Upper lobe of right lung (tissue), 1 donor: ENCODE measurements around the gene PDP2. TPM values are rescaled to one million over a fixed set of nuclear protein-coding genes. Genes with fewer than 3 reads are reported as not detected.

Experiments used
- ATAC-seq: fragments of 200-7000 bp; cut with Tn5 transposase; one replicate; pipeline ENCODE4 v1.9.1; 2020; ENCODE audit warnings: mild to moderate bottlenecking, moderate library complexity
- DNase-seq: peaks from one replicate; pipeline ENCODE4 v3.0.0-alpha.2; 2020
- H3K27ac ChIP-seq: fragments of 200-600 bp; one replicate; pipeline ENCODE4 v1.8.0; 2022
- H3K27me3 ChIP-seq: fragments of 200-600 bp; one replicate; pipeline ENCODE4 v1.8.0; 2022; ENCODE audit warnings: mild to moderate bottlenecking
- H3K36me3 ChIP-seq: fragments of 200-600 bp; one replicate; pipeline ENCODE4 v1.8.0; 2022
- H3K4me1 ChIP-seq: fragments of 200-600 bp; one replicate; pipeline ENCODE4 v1.8.0; 2022
- H3K4me3 ChIP-seq: fragments of 200-600 bp; one replicate; pipeline ENCODE4 v1.8.0; 2022; ENCODE audit warnings: mild to moderate bottlenecking
- H3K9me3 ChIP-seq: fragments of 200-600 bp; one replicate; pipeline ENCODE4 v1.8.0; 2022
- intact Hi-C: fragments of 100-400 bp; cut with DNase I; formaldehyde crosslinking; loops from one replicate; pipeline ENCODE4 v1.11.0; 2022
- total RNA-seq: library from RNA; stranded (reverse); fragmentation: NEBNext Ultra II Directional; extraction: Animal tissue kit (Norgen Biotek cat#: 25700); gene quantifications from one replicate; pipeline ENCODE4 v1.2.1, GENCODE V29; 2021
- TF ChIP-seq, protein P1 (sequence below): fragments of 200-600 bp; IDR thresholded peaks from one replicate; pipeline ENCODE4 v1.8.0; 2022; ENCODE audit warnings: antibody characterized with exemption
- donor health status: DM: no; HTN: yes; CAD: no; lungs with severe emphysema.

Gene PDP2
- total RNA-seq, 1 donor from 2014 or later: 22.4 TPM

DNA sequence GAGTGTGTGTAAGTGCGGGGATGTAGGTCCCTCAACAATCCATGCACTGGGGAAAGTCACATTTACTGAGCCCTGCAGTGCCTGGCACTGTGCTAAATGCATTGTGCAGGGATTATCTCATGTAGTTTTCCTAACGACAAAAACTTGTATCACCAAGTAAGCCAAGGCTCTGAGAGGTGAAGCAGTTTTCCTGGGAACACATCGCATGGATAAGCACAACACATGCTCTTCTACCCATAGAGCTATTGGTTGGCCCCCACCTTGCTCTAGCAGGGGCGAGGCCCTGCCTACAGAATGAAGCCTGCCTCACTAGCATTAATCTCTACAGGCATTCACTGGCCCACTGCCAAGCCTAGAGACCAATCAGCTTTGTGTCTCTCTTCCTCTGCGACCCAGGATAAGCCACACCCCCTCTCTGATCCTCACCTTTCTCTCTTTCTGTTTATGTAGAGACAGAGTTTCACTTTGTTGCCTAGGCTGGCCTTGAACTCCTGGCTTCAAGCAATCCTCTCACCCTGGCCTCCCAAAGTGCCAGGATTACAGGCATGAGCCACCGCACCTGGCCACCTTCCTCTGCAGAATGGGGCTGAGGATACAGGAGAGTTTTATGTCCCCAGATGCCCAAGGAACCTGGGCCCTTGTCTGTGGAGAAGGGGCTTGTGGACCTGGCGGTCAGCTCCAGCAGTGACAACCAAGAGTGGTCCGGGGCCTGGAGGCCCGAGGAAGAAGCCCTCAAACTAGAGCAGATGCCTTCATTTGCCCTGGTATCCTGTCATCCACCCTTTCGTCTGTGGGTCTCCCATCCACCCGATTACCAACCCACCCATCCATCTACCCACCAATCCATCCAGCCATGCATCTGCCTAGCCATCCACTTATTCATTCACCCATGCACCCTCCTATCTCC lies 25.6 kb downstream of the PDP2 start:
- DNase-seq: no peak
- peak overlapping the region; percentile 61 for H3K27ac ChIP-seq
- TF ChIP-seq, protein P1, sequence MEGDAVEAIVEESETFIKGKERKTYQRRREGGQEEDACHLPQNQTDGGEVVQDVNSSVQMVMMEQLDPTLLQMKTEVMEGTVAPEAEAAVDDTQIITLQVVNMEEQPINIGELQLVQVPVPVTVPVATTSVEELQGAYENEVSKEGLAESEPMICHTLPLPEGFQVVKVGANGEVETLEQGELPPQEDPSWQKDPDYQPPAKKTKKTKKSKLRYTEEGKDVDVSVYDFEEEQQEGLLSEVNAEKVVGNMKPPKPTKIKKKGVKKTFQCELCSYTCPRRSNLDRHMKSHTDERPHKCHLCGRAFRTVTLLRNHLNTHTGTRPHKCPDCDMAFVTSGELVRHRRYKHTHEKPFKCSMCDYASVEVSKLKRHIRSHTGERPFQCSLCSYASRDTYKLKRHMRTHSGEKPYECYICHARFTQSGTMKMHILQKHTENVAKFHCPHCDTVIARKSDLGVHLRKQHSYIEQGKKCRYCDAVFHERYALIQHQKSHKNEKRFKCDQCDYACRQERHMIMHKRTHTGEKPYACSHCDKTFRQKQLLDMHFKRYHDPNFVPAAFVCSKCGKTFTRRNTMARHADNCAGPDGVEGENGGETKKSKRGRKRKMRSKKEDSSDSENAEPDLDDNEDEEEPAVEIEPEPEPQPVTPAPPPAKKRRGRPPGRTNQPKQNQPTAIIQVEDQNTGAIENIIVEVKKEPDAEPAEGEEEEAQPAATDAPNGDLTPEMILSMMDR: no peak

DNA sequence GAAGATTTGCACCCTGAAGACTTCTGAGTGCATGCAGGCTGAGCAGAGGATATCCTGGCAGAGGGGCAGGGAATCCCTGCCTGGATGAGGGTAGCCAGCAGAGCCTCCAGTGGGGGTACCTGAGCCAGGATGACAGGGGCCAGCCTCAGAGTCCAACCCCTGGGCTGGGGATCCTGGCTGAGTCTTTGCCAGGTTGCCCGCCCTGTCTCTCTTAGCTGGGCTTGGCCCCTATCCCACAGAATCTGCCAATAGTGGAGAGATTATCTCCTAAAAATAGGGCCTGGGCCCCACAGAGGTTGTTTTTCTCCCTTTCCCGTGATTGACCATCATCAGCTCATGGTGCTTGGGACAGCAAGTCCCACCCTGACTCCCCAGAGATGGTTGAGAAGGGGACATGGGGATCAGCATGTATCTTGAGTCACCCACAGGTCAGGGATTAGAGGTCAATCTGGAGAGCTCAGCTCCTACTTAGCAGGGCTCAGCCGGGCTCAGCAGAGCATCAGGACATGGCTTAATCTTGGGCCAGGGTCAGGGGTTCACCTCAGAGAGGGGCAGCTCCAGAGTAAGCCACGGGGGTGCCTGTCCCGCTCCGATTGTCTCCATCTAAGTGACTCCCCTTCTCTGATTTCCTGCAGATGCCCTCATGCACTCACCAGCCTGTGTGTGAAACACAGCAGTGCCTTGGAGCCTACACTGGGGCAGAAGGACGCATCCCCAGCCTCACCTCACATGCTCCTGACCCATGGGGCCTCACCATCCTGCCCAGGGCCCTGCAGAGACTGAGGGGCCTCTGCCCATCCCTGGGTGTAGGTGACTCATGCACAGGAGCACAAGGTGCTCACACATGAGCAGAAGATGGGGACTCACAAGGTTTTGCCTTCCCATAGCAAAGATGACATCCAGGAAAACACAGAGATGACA lies 26.9 kb downstream of the PDP2 start:
- TF ChIP-seq, protein P1: no peak
- Histone ChIP-seq H3K4me1 (peaks cover 13% of the 10 kb centered on the region), H3K27ac (no peak overlapping the region), H3K36me3 (no peaks in the 10 kb centered on the region), H3K9me3 (no peaks in the 10 kb centered on the region), H3K4me3 (no peak overlapping the region), H3K27me3 (no peaks in the 10 kb centered on the region)
- ATAC-seq: no peak
- no peak for DNase-seq
- intact Hi-C loops: no loop called here

More for the DNA sequence above, 25.6 kb downstream of the PDP2 start:
- intact Hi-C loops: no loop called here
- no peaks in the 10 kb centered on the region for H3K36me3 ChIP-seq
- no peaks in the 10 kb centered on the region for H3K9me3 ChIP-seq
- no peak for ATAC-seq
- no peaks in the 10 kb centered on the region for H3K27me3 ChIP-seq
- H3K4me3 ChIP-seq: no peak overlapping the region
- peaks cover 14% of the 10 kb centered on the region for H3K4me1 ChIP-seq

DNA sequence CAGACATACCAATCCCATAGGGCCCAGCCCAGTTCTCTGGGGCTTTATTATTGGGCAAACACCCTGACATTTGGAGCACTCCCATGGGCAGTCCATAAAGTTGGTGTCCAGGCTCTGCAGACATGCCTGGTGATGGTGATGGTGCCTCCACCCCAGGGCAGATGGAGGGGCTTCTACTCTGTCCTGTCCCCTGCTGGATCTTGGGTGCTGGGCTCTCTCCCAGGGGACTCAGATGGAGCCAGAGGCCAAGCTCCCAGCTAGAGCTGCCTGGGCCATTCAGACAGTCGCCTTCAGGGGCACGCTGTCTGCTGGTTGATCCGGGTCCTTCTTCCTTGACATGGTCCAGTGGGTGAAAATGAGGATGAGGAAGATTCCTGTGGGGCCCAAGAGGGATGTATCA lies 27.8 kb downstream of the PDP2 start:
- TF ChIP-seq, protein P1: no peak
- no peak overlapping the region for H3K27ac ChIP-seq
- intact Hi-C loops: no loop called here
- no peak for ATAC-seq
- no peaks in the 10 kb centered on the region for H3K9me3 ChIP-seq
- no peaks in the 10 kb centered on the region for H3K27me3 ChIP-seq
- H3K36me3 ChIP-seq: no peaks in the 10 kb centered on the region
- peaks cover 13% of the 10 kb centered on the region for H3K4me1 ChIP-seq
- no peak overlapping the region for H3K4me3 ChIP-seq
- DNase-seq: no peak

DNA sequence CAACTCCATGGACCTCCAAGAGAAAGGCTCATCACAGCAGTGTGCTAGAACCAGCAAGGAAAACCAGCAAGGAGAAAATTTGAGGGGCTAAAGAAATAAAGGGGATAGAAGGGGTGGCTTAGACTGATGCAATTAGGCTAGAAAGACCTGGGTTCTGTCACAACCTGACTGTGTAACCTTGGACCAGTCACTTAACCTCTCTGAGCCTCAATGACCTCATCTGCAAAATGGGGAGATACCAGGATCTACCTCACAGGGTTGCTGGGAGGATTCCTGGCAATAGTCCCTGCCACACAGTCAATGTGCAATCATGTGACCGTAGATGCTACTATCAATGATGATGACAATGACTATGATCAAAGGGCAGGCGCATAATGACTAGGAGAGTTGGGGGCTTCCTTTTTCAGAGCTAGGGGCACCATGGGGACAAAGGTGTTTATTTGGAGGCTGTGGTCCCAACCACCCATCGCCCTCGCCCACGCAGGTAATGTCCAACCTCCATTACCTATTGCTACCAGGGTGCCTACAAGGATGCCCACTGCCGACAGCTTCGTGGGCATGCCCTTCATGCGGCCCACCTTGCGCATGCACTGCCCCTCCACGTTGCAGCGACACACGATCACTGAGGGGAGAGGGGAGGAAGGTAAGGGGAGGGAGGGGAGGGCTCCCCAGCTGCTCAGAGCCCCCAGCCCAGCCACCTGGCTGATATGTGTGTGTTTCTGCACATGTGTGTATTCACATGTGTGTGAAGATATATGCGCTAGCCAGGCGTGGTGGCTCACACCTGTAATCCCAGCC lies 28.6 kb downstream of the PDP2 start:
- no peak for ATAC-seq
- TF ChIP-seq, protein P1: no peak
- peaks cover 10% of the 10 kb centered on the region for H3K4me1 ChIP-seq
- no peak overlapping the region for H3K27ac ChIP-seq
- H3K9me3 ChIP-seq: no peaks in the 10 kb centered on the region
- intact Hi-C loops: no loop called here
- no peak for DNase-seq
- H3K27me3 ChIP-seq: no peaks in the 10 kb centered on the region
- no peak overlapping the region for H3K4me3 ChIP-seq
- H3K36me3 ChIP-seq: no peaks in the 10 kb centered on the region

DNA sequence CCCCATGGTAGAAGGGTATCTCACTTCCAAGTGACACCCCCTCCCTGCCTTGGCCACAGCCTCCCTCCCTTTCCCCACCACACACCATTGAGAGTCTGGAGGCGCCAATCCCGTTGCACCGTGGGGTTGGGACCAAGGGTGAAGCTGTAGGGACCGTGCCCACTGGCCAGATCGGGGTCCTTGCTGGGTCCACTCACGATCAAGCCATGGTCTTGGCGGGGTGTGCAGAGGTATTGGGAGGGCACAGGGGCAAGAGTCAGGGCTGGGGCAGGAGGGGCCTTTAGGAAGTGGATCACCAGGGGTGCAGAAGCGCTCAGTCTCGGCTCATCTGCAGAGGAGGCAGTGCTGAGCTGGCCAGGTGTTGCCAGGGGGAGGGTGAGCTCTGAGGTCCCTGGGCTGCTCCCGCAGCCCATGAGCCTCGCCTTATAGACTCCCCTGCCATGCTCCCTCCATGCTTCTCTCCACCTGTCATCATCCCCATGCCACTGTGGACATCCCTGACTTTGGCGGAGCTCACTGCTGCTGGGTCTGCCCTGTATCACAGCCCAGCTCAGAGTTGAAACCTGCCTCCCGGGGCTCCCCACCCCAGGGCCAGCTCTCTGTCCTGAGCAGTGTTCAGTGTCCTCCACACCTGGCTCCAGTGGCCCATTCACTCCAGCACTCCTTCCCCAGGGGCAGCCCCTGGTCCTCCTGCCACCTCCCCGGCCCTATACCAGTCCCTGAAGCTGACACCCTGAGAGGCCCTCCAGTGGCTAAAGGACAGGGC lies 30.0 kb downstream of the PDP2 start:
- DNase-seq: no peak
- intact Hi-C loops: no loop called here
- H3K27me3 ChIP-seq: no peaks in the 10 kb centered on the region

More for the DNA sequence above, 30.0 kb downstream of the PDP2 start:
- TF ChIP-seq, protein P1: no peak
- Histone ChIP-seq H3K4me3 (no peak overlapping the region), H3K9me3 (no peaks in the 10 kb centered on the region), H3K27ac (no peak overlapping the region), H3K36me3 (no peaks in the 10 kb centered on the region), H3K4me1 (peaks cover 2% of the 10 kb centered on the region)
- ATAC-seq: no peak
